NT2/D1 (cell line): ENCODE measurements around the gene NPHS1.

Source experiments
- DNase-seq: peaks from one replicate; pipeline ENCODE4 v3.0.0-alpha.2; 2011; ENCODE audit warnings: low read depth, low spot score
- H3K27me3 ChIP-seq: 2 replicates; pipeline ENCODE4 v1.6.0; 2011; ENCODE audit warnings: mild to moderate bottlenecking; ENCODE audit not compliant: insufficient read length, insufficient read depth
- H3K36me3 ChIP-seq: 2 replicates; pipeline ENCODE4 v1.6.1; 2011; ENCODE audit warnings: mild to moderate bottlenecking, low read length, mixed read lengths; ENCODE audit not compliant: insufficient read depth, insufficient read length
- H3K4me1 ChIP-seq: 2 replicates; pipeline ENCODE4 v1.5.1; 2011; ENCODE audit not compliant: insufficient read depth, insufficient read length
- H3K4me3 ChIP-seq: 2 replicates; pipeline ENCODE4 v1.5.1; 2011; ENCODE audit warnings: low read depth; ENCODE audit not compliant: insufficient read length
- H3K9ac ChIP-seq: 2 replicates; pipeline ENCODE4 v1.6.0; 2011; ENCODE audit warnings: low read depth; ENCODE audit not compliant: insufficient read length
- H3K9me3 ChIP-seq: 2 replicates; pipeline ENCODE4 v1.5.1; 2011; ENCODE audit warnings: mild to moderate bottlenecking, low read length; ENCODE audit not compliant: insufficient read depth
- SUZ12 ChIP-seq: IDR thresholded peaks from 2 replicates; pipeline ENCODE4 v1.6.1; 2011; ENCODE audit not compliant: insufficient read length, insufficient read depth; ENCODE audit errors: extremely low read depth
- YY1 ChIP-seq: IDR thresholded peaks from 2 replicates; pipeline ENCODE4 v1.6.1; 2011; ENCODE audit not compliant: insufficient read length, insufficient read depth
- ZNF274 ChIP-seq: IDR thresholded peaks from 2 replicates; pipeline ENCODE4 v1.6.1; 2011; ENCODE audit warnings: mild to moderate bottlenecking, low read depth, low read length

NPHS1 gene

DNA sequence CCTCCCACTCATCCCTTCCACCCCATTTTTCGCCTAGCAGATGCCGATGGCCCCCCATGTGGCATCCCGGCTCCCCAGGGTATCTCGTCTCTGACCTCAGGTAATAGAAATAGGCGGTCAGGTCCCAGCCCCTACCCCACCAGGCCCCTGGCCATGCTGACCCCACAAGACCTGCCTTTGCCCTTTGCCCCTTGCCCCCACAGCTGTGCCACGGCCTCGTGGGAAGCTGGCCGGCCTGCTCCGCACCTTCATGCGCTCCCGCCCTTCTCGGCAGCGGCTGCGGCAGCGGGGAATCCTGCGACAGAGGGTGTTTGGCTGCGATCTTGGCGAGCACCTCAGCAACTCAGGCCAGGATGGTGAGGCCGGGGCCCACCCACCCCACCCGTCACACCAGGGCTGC, 71.6 kb downstream of the NPHS1 start:
- TF ChIP-seq ZNF274 (no peak), SUZ12 (no peak), YY1 (no peak)
- Histone ChIP-seq H3K27me3 (peaks cover 18% of the 10 kb centered on the region), H3K4me3 (no peak overlapping the region), H3K36me3 (no peaks in the 10 kb centered on the region), H3K9me3 (no peaks in the 10 kb centered on the region), H3K9ac (no peak overlapping the region), H3K4me1 (peaks cover 23% of the 10 kb centered on the region)
- DNase-seq: no peak

DNA sequence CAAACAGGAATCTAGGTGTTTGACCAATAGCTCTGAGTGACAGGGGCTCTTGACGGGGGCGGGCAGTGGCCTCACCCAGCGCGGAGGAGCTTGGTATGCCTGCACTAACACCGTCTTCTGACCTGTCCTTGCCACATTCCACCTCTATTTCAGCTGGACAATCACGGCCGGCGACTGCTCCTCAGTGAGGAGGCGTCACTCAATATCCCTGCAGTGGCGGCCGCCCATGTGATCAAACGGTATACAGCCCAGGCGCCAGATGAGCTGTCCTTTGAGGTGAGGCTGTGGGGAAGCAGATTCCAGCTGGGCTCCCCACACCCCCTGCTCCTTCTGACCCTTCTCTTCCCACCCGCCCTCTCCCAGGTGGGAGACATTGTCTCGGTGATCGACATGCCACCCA, 72.2 kb downstream of the NPHS1 start:
- Histone ChIP-seq H3K4me1 (peaks cover 20% of the 10 kb centered on the region), H3K9ac (no peak overlapping the region), H3K36me3 (no peaks in the 10 kb centered on the region), H3K27me3 (peaks cover 18% of the 10 kb centered on the region), H3K4me3 (no peak overlapping the region), H3K9me3 (no peaks in the 10 kb centered on the region)
- no peak for DNase-seq
- TF ChIP-seq YY1: no peak
- no peak for TF ChIP-seq SUZ12
- TF ChIP-seq ZNF274: no peak

DNA sequence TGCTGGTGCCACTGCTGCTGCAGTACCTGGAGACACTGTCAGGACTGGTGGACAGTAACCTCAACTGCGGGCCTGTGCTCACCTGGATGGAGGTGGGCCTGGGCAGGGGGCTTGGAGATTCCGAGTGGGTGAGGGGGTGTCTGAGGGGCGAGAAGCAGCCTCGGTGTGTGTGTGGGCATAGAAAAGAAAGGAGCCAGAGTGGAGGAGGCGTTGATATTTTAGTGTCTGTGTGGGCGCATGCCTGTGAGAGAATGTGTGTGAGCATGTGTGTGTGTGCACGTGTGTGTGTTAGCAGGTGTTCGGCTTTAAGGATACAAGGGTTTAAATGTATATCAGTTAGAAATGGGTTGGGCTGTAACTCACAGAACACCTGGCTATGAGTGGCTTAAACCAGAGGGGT, 73.3 kb downstream of the NPHS1 start:
- Histone ChIP-seq H3K4me1 (peaks cover 23% of the 10 kb centered on the region), H3K4me3 (no peak overlapping the region), H3K9ac (no peak overlapping the region), H3K27me3 (peaks cover 24% of the 10 kb centered on the region), H3K36me3 (no peaks in the 10 kb centered on the region), H3K9me3 (no peaks in the 10 kb centered on the region)
- DNase-seq: no peak
- TF ChIP-seq SUZ12: no peak
- no peak for TF ChIP-seq ZNF274
- TF ChIP-seq YY1: no peak

DNA sequence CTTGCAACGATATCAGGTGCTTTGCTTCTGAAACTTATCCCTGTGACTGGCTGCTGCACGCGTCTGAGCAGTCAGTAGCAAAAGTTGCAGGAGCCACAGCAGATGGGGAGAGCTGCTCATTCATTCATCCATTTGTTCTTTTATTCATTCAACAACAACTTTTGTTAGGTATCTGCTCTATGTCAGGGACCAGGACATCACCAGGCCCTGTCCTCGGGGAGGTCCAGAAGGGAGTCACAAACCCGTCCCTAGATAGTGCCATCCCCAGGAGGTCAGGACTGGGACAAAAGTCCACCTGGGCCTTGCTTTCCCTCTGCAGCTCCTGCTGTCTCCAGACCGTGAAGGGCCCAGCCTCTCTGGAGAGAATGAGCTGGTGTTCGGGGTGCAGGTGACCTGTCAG, 74.3 kb downstream of the NPHS1 start:
- no peak for DNase-seq
- TF ChIP-seq SUZ12 (no peak), YY1 (no peak), ZNF274 (no peak)

DNA sequence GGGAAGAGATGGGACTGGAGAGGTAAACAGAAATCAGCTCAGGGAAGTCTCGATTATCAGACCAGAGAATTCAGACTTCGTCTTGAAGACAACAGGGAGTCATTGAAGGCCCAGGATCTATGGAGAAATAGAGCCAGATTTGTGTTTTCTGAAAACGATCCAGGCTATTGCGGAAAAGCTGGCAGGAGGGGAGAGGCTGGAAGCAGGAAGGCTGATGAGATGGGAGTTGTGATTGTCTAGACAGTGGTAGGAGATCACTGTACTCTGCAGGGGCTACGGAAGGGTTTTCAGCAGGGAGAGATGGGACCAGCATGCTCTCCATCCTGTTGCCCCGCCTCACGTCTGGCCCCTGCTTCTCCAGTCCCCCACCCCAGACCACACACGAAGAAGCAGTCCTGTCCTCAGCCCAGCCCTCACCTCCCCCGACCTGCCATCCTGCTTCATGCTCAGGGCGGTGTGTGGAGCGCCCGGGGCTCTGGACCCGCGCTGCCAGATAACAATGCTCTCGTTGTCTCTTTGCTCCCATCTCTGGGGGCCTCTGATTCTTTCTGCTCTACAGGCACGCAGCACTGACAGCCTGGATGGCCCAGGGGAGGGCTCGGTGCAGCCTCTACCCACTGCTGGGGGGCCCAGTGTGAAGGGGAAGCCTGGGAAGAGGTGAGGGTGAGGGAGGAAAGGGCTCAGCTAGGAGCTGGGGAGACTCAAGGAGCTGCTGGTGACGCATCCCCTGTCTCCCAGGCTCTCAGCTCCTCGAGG, 75.0 kb downstream of the NPHS1 start:
- Histone ChIP-seq H3K27me3 (peaks cover 25% of the 10 kb centered on the region), H3K4me1 (peaks cover 22% of the 10 kb centered on the region), H3K9ac (peak overlapping the region; percentile 51), H3K9me3 (no peaks in the 10 kb centered on the region), H3K4me3 (no peak overlapping the region), H3K36me3 (no peaks in the 10 kb centered on the region)
- DNase-seq: peak; percentile 40
- TF ChIP-seq YY1 (no peak), ZNF274 (no peak), SUZ12 (no peak)

More for the DNA sequence above, 74.3 kb downstream of the NPHS1 start:
- Histone ChIP-seq H3K9ac (peak overlapping the region; percentile 21), H3K4me1 (peaks cover 22% of the 10 kb centered on the region), H3K27me3 (peaks cover 25% of the 10 kb centered on the region), H3K4me3 (no peak overlapping the region), H3K36me3 (no peaks in the 10 kb centered on the region), H3K9me3 (no peaks in the 10 kb centered on the region)

DNA sequence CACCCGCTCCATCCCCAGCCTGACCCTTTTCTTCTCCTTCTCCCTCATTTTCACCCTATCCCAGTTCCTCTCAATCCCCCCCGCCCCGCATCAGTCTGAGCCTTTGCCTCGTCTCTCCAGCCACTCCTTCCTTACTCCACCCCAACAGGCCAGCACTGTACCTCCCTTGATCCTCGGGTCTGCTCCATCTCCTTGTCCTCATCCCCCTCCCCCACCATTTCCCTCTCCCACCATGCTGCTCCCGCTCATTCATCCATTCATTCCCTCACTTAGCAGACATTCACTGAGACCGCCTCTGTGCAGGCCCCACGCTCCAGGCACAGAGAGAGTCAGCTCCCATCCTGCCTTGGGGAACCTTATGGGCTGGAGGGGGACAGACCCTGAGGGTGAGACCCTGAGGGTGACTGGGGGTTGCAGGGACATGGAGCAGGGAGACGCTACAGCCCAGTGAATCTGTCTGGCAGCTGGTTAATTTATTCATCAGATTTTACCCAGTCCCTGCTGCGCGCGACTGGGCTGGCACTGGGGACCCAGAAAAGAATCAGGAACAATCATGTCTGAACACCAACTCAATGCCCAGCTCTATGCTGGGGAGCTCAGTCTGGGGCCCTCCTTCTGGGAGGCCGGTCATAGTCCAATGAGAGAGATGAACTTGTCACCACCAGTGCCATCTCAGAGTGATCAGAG, 76.1 kb downstream of the NPHS1 start:
- TF ChIP-seq YY1 (no peak), ZNF274 (no peak), SUZ12 (no peak)

More for the DNA sequence above, 76.1 kb downstream of the NPHS1 start:
- DNase-seq: no peak
- H3K27me3 ChIP-seq: peaks cover 25% of the 10 kb centered on the region
- no peaks in the 10 kb centered on the region for H3K36me3 ChIP-seq
- no peaks in the 10 kb centered on the region for H3K9me3 ChIP-seq
- peaks cover 16% of the 10 kb centered on the region for H3K4me1 ChIP-seq
- H3K9ac ChIP-seq: no peak overlapping the region
- H3K4me3 ChIP-seq: no peak overlapping the region
